Stomach (tissue), 9 donors: ENCODE data around the gene FKBP7. TPM values are rescaled to one million over a fixed set of nuclear protein-coding genes. Genes with fewer than 3 reads are reported as not detected.

Experiments used
- DNase-seq, 2 donors: peaks; one replicate each; pipeline versions ENCODE4 v3.0.0 to v3.0.0-alpha.2; 2013 to 2019
- H3K27ac ChIP-seq, 5 donors: fragments of 200-600 bp in 4 of 5; sonication (generic) in 4 of 5; one replicate each; pipeline ENCODE4 v1.5.1; 2013 to 2019; ENCODE audit warnings: mild to moderate bottlenecking in 1 of 5, moderate library complexity in 1 of 5
- H3K27me3 ChIP-seq, 3 donors: fragments of 200-600 bp; sonication (generic); one replicate each; pipeline ENCODE4 v1.5.1; 2017 to 2019; ENCODE audit warnings: mixed run types in 1 of 3
- H3K36me3 ChIP-seq, 4 donors: fragments of 200-600 bp; sonication (generic); 1 replicate in 3 of 4; 2 replicates in 1 of 4; pipeline ENCODE4 v1.5.1; 2016 to 2019
- H3K4me1 ChIP-seq, 4 donors: fragments of 200-600 bp; sonication (generic); one replicate each; pipeline ENCODE4 v1.5.1; 2016 to 2019
- H3K4me3 ChIP-seq, 4 donors: fragments of 200-600 bp; sonication (generic) in 3 of 4; one replicate each; pipeline ENCODE4 v1.5.1; 2016 to 2019; ENCODE audit warnings: mild to moderate bottlenecking in 1 of 4
- H3K9me3 ChIP-seq, 4 donors: fragments of 200-600 bp; sonication (generic); one replicate each; pipeline ENCODE4 v1.5.1; 2016 to 2019
- CTCF ChIP-seq, 7 experiments: fragments of 450-650 bp in 4 of 7; fragments of 200-600 bp in 3 of 7; sonication (generic) in 3 of 7; IDR thresholded peaks; one replicate each; pipeline ENCODE4 v1.5.1; 2016 to 2019; ENCODE audit warnings: antibody characterized with exemption in 7 of 7, control low read depth in 2 of 7, mild to moderate bottlenecking in 1 of 7
- EP300 ChIP-seq: sonication (generic); formaldehyde crosslinking; IDR thresholded peaks from one replicate; pipeline ENCODE4 v1.6.1; 2017; ENCODE audit warnings: antibody characterized with exemption
- POLR2A ChIP-seq, 4 donors: fragments of 450-650 bp; IDR thresholded peaks; one replicate each; pipeline ENCODE4 v1.6.1; 2016; ENCODE audit warnings: antibody characterized with exemption in 4 of 4, control low read depth in 2 of 4, mild to moderate bottlenecking in 1 of 4, moderate library complexity in 1 of 4
- POLR2AphosphoS5 ChIP-seq, 3 donors: sonication (generic); formaldehyde crosslinking; IDR thresholded peaks; one replicate each; pipeline ENCODE4 v1.6.1; 2016; ENCODE audit warnings: antibody characterized with exemption in 3 of 3
- WGBS, 5 donors: extraction: QIAGEN DNeasy Blood & Tissue Kit in 3 of 5; methylation state at CpG; one replicate each; pipeline versions ENCODE4 v1.1.5 to v1.1.7; 2013 to 2018; 5-methylcytosine and 5-hydroxymethylcytosine counted together
- intact Hi-C: fragments of 100-400 bp; cut with DNase I; formaldehyde crosslinking; loops from one replicate; pipeline ENCODE4 v1.15.1; 2023; ENCODE audit warnings: low total_unique reads
- polyA plus RNA-seq, 3 donors: library from polyadenylated mRNA; stranded (reverse); fragments of 200-250 nt; gene quantifications; one replicate each; pipeline ENCODE4 v1.2.3, GENCODE V29; 2013
- total RNA-seq, 5 donors: library from RNA; depleted of rRNA; stranded (reverse); fragments of >200 nt; gene quantifications; one replicate each; pipeline versions ENCODE4 v1.1.0 to v1.2.3, GENCODE V29; 2014 to 2016
- donor health status: healthy with polysubstance abuse.
- donor health status: Bipolar disorder and iron deficiency.
- donor health status: healthy.

The FKBP7 gene
- total and polyA plus RNA-seq, 8 donors, result 0.87 to 31.4 (median 4.7) TPM

GRCh38 chr2:178506949-178507348 is 28.5 kb upstream of the FKBP7 start:
- DNase-seq, result no peak
- peaks cover 0 to 15% (median 4%) of the 10 kb centered on the region in 4 donors for H3K4me1 ChIP-seq
- H3K36me3 ChIP-seq, result peaks cover 9 to 74% (median 66%) of the 10 kb centered on the region in 4 donors
- no peak overlapping the region for H3K27ac ChIP-seq
- H3K27me3 ChIP-seq, result no peaks in the 10 kb centered on the region
- 38 to 77% (median 55%) methylated on average over 1 of the region's 1 CpG for WGBS, 5 donors
- no peaks in the 10 kb centered on the region for H3K9me3 ChIP-seq
- intact Hi-C loops, result no loop called here
- TF ChIP-seq POLR2AphosphoS5 (IDR thresholded peaks at IDR 0.05), result no peak
- no peak for TF ChIP-seq CTCF (IDR thresholded peaks at IDR 0.05)
- TF ChIP-seq EP300, result no peak
- no peak for TF ChIP-seq POLR2A (IDR thresholded peaks at IDR 0.05)
- no peak overlapping the region for H3K4me3 ChIP-seq

- H3K9me3 ChIP-seq, result no peaks in the 10 kb centered on the region
- 36 to 66% (median 52%) methylated on average over 2 of the region's 2 CpGs for WGBS, 5 donors
- no peak overlapping the region for H3K4me3 ChIP-seq
- intact Hi-C loops, result no loop called here
- H3K27ac ChIP-seq, result peak overlapping the region in 1 of 5 donors; percentile 28
- TF ChIP-seq POLR2A (IDR thresholded peaks at IDR 0.05), result no peak
- no peak for DNase-seq
- peaks cover 12 to 74% (median 66%) of the 10 kb centered on the region in 4 donors for H3K36me3 ChIP-seq
- no peaks in the 10 kb centered on the region for H3K27me3 ChIP-seq
- peaks cover 0 to 15% (median 4%) of the 10 kb centered on the region in 4 donors for H3K4me1 ChIP-seq
Measured at GRCh38 chr2:178506524-178506923, 28.1 kb upstream of the FKBP7 start.

GRCh38 chr2:178506101-178506500 is 27.7 kb upstream of the FKBP7 start:
- intact Hi-C loops, result no loop called here
- H3K27me3 ChIP-seq, result no peaks in the 10 kb centered on the region
- 92 to 100% (median 94%) methylated on average over 1 of the region's 1 CpG for WGBS, 5 donors

GRCh38 chr2:178502751-178503150 is 24.4 kb upstream of the FKBP7 start:
- no peak for DNase-seq
- Histone ChIP-seq H3K27me3 (no peaks in the 10 kb centered on the region), H3K4me3 (no peak overlapping the region), H3K27ac (no peak overlapping the region), H3K4me1 (peaks cover 0 to 15% (median 4%) of the 10 kb centered on the region in 4 donors), H3K36me3 (peaks cover 31 to 88% (median 86%) of the 10 kb centered on the region in 4 donors), H3K9me3 (no peaks in the 10 kb centered on the region)
- intact Hi-C loops, result no loop called here
- 95 to 99% (median 96%) methylated on average over 4 of the region's 4 CpGs for WGBS, 5 donors
- TF ChIP-seq CTCF (IDR thresholded peaks at IDR 0.05) (no peak), POLR2AphosphoS5 (IDR thresholded peaks at IDR 0.05) (no peak), POLR2A (IDR thresholded peaks at IDR 0.05) (no peak), EP300 (no peak)

More at GRCh38 chr2:178506101-178506500, 27.7 kb upstream of the FKBP7 start:
- peaks cover 0 to 15% (median 4%) of the 10 kb centered on the region in 4 donors for H3K4me1 ChIP-seq
- H3K36me3 ChIP-seq, result peaks cover 16 to 74% (median 66%) of the 10 kb centered on the region in 4 donors
- no peak for TF ChIP-seq POLR2AphosphoS5 (IDR thresholded peaks at IDR 0.05)
- no peak for TF ChIP-seq CTCF (IDR thresholded peaks at IDR 0.05)
- no peak for TF ChIP-seq POLR2A (IDR thresholded peaks at IDR 0.05)
- no peak for TF ChIP-seq EP300
- H3K4me3 ChIP-seq, result no peak overlapping the region
- no peak for DNase-seq
- H3K27ac ChIP-seq, result peak overlapping the region in 1 of 5 donors; percentile 28
- no peaks in the 10 kb centered on the region for H3K9me3 ChIP-seq

GRCh38 chr2:178499640-178500039 is 21.2 kb upstream of the FKBP7 start:
- intact Hi-C loops, result no loop called here
- no peak for TF ChIP-seq POLR2A (IDR thresholded peaks at IDR 0.05)
- TF ChIP-seq POLR2AphosphoS5 (IDR thresholded peaks at IDR 0.05), result no peak
- TF ChIP-seq EP300, result no peak
- TF ChIP-seq CTCF (IDR thresholded peaks at IDR 0.05), result no peak
- H3K27me3 ChIP-seq, result no peaks in the 10 kb centered on the region
- peaks cover 47 to 99% (median 97%) of the 10 kb centered on the region in 4 donors for H3K36me3 ChIP-seq
- DNase-seq, result no peak
- no peak overlapping the region for H3K27ac ChIP-seq
- H3K9me3 ChIP-seq, result no peaks in the 10 kb centered on the region
- no peak overlapping the region for H3K4me3 ChIP-seq
- WGBS, 5 donors, result 92 to 98% (median 96%) methylated on average over 3 of the region's 3 CpGs
- H3K4me1 ChIP-seq, result no peaks in the 10 kb centered on the region
